Endodermal cell (in vitro differentiated cells): Measurements from ENCODE around the gene CD320. TPM values are rescaled to one million over a fixed set of nuclear protein-coding genes. Genes with fewer than 3 reads are reported as not detected.

Source experiments
- DNase-seq: peaks from one replicate; pipeline ENCODE4 v3.0.0-alpha.2; 2017
- H3K27ac ChIP-seq: 2 replicates; pipeline ENCODE4 v1.5.1; 2013; ENCODE audit warnings: mild to moderate bottlenecking, low read depth, low read length, moderate library complexity
- H3K27me3 ChIP-seq: 2 replicates; pipeline ENCODE4 v1.6.1; 2013; ENCODE audit warnings: mild to moderate bottlenecking, low read length, moderate library complexity; ENCODE audit not compliant: insufficient read depth, control insufficient read depth, poor library complexity, severe bottlenecking
- H3K36me3 ChIP-seq: 2 replicates; pipeline ENCODE4 v1.7.0; 2013; ENCODE audit warnings: mild to moderate bottlenecking, low read length, moderate library complexity; ENCODE audit not compliant: control insufficient read depth, insufficient read depth
- H3K4me1 ChIP-seq: one replicate; pipeline ENCODE4 v1.7.0; 2013; ENCODE audit warnings: low read length; ENCODE audit not compliant: control insufficient read depth, insufficient read depth
- H3K4me3 ChIP-seq: 2 replicates; pipeline ENCODE4 v1.5.1; 2013; ENCODE audit warnings: mild to moderate bottlenecking, low read length, moderate library complexity
- H3K9ac ChIP-seq: 2 replicates; pipeline ENCODE4 v1.6.1; 2013; ENCODE audit warnings: mild to moderate bottlenecking, low read length, moderate library complexity; ENCODE audit not compliant: poor library complexity, severe bottlenecking; ENCODE audit errors: extremely low read depth
- H3K9me3 ChIP-seq: 2 replicates; pipeline ENCODE4 v1.6.1; 2013; ENCODE audit warnings: mild to moderate bottlenecking, low read length, moderate library complexity; ENCODE audit not compliant: control insufficient read depth
- H3K27ac Mint-ChIP-seq: 2 replicates; pipeline ENCODE4 v1.8.0; 2020; ENCODE audit warnings: mixed read lengths
- H3K27me3 Mint-ChIP-seq: 2 replicates; pipeline ENCODE4 v1.8.0; 2021; ENCODE audit warnings: mild to moderate bottlenecking, mixed read lengths; ENCODE audit not compliant: insufficient read depth
- H3K36me3 Mint-ChIP-seq: 2 replicates; pipeline ENCODE4 v1.8.0; 2020; ENCODE audit warnings: low read depth, mixed read lengths
- H3K4me1 Mint-ChIP-seq: 2 replicates; pipeline ENCODE4 v1.8.0; 2020; ENCODE audit warnings: mixed read lengths
- H3K4me3 Mint-ChIP-seq: 2 replicates; pipeline ENCODE4 v1.8.0; 2020; ENCODE audit warnings: mild to moderate bottlenecking, moderate library complexity, mixed read lengths
- H3K9me3 Mint-ChIP-seq: 2 replicates; pipeline ENCODE4 v1.8.0; 2020; ENCODE audit warnings: mild to moderate bottlenecking, mixed read lengths
- WGBS, 2 experiments: methylation state at CpG; one replicate each; pipeline versions ENCODE4 v1.1.5 to v1.1.7; 2013; ENCODE audit warnings: missing lambda C conversion rate in 2 of 2, mixed read lengths in 1 of 2; ENCODE audit not compliant: insufficient coverage in 1 of 2, insufficient read length in 1 of 2; 5-methylcytosine and 5-hydroxymethylcytosine counted together
- long read RNA-seq, 4 experiments: library from polyadenylated mRNA in 2 of 4; library from RNA in 1 of 4; library from capped mRNA in 1 of 4; stranded (forward) in 3 of 4; unstranded in 1 of 4; transcript quantifications; one replicate each; pipeline ENCODE4 v2.0.0, GENCODE V29; 2020 to 2021; ENCODE audit warnings: inconsistent platforms in 1 of 4
- polyA plus RNA-seq, 2 experiments: library from polyadenylated mRNA; stranded (reverse); fragments of 50-300 nt; gene quantifications; one replicate each; pipeline ENCODE4 v1.2.3, GENCODE V29; 2013
- total RNA-seq, 2 donors: library from RNA; stranded (reverse); fragmentation: NEBNext Ultra II Directional in 1 of 2; extraction: Animal tissue kit (Norgen Biotek cat#: 25700) in 1 of 2; gene quantifications; 2 replicates in 1 of 2; 3 replicates in 1 of 2; pipeline ENCODE4 v1.2.1, GENCODE V29; 2021
- TF ChIP-seq, protein P1 (sequence below): fragments of 200-600 bp; sonication (generic); conservative IDR thresholded peaks from 2 replicates; pipeline ENCODE4 v1.5.0; 2021; ENCODE audit warnings: antibody characterized with exemption, mild to moderate bottlenecking

The CD320 gene
- 10 to 100 TPM; 63.4 to 72.7 TPM for total RNA-seq
- 51.6 TPM for polyA plus RNA-seq (2013, experiment 1 of 2)
- 52.4 TPM for polyA plus RNA-seq (2013, experiment 2 of 2)
- long read RNA-seq, experiment 1, transcript CD320-201 (5 exons, 1,250 nt): major isoform, 33 of 44 reads
- long read RNA-seq, experiment 1, partial matches to known transcripts: 7 of 44 reads
- long read RNA-seq, experiment 1, other reads (novel, unspliced or antisense): 4 of 44 reads
- long read RNA-seq, experiment 2, transcript CD320-201 (5 exons, 1,250 nt): major isoform, 143 of 162 reads
- long read RNA-seq, experiment 2, partial matches to known transcripts: 7 of 162 reads
- long read RNA-seq, experiment 2, other reads (novel, unspliced or antisense): 8 of 162 reads
- long read RNA-seq, experiment 3, transcript CD320-201 (5 exons, 1,250 nt): major isoform, 386 of 404 reads
- long read RNA-seq, experiment 3, partial matches to known transcripts: 2 of 404 reads
- long read RNA-seq, experiment 3, other reads (novel, unspliced or antisense): 10 of 404 reads
- long read RNA-seq, experiment 4, transcript CD320-201 (5 exons, 1,250 nt): major isoform, 181 of 201 reads
- long read RNA-seq, experiment 4, partial matches to known transcripts: 0 of 201 reads
- long read RNA-seq, experiment 4, other reads (novel, unspliced or antisense): 13 of 201 reads

DNA sequence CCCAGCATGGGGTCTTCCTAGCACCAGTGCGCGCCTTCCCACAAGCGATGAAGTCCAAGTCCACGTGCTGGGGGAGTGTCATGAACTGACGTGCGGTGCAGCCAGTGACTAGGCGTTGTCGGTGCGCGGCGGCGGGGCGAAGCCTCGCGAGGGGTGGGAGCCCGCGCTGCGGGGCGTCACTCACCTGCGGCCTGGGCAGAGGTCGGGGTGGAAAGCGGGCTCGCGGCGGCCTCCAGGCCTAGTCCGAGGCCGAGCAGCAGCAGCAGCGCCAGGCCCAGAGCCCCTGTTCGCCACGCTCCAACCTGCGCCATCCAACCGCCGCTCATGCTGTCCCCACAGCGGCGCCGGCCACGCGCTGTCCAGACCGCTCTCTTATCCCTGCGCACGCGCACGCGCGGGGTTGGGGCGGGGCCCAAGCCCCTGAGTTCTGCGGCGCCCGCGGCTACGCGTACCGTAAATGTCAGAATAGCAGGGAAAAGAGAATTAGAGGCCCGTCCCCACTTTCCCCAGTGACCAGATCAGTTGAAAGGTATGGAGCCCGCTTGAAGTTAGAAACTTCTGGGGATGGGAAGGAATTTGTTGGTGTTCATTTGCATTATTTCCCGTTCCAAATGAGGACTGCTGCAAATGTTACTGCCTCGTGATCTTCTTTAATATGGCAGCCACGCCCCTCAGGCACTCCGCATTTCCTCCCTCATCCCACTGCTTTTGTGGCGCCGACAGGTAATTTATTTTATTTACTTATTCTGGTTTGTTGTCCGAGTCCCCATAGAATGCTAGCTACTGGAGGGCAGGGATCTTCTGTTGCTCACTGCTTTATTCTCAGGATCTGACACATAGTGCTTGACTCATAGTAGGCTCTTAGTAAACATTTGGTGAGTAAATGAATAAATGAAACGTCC lies at the start of gene CD320:
Gene CD320 (minus strand): TSS at position 394 of the 902 bp plus-strand sequence. CDS start 68 bp downstream, at position 326.
- H3K4me1 ChIP-seq: no peaks in the 10 kb centered on the region
- H3K27ac ChIP-seq: peak within 1 kb of the TSS; percentile 14
- Mint-ChIP-seq H3K27me3 (peaks cover 2% of the 10 kb centered on the region), H3K4me1 (peaks cover 17% of the 10 kb centered on the region), H3K36me3 (peaks cover 52% of the 10 kb centered on the region), H3K4me3 (peak within 1 kb of the TSS; percentile 83), H3K9me3 (no peaks in the 10 kb centered on the region), H3K27ac (peak within 1 kb of the TSS; percentile 98)
- no peaks in the 10 kb centered on the region for H3K27me3 ChIP-seq
- TF ChIP-seq, protein P1, sequence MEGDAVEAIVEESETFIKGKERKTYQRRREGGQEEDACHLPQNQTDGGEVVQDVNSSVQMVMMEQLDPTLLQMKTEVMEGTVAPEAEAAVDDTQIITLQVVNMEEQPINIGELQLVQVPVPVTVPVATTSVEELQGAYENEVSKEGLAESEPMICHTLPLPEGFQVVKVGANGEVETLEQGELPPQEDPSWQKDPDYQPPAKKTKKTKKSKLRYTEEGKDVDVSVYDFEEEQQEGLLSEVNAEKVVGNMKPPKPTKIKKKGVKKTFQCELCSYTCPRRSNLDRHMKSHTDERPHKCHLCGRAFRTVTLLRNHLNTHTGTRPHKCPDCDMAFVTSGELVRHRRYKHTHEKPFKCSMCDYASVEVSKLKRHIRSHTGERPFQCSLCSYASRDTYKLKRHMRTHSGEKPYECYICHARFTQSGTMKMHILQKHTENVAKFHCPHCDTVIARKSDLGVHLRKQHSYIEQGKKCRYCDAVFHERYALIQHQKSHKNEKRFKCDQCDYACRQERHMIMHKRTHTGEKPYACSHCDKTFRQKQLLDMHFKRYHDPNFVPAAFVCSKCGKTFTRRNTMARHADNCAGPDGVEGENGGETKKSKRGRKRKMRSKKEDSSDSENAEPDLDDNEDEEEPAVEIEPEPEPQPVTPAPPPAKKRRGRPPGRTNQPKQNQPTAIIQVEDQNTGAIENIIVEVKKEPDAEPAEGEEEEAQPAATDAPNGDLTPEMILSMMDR: no peak
- peak within 1 kb of the TSS; percentile 75 for H3K9ac ChIP-seq
- no peaks in the 10 kb centered on the region for H3K9me3 ChIP-seq
- H3K4me3 ChIP-seq: peak within 1 kb of the TSS; percentile 93
- H3K36me3 ChIP-seq: peaks cover 24% of the 10 kb centered on the region
- DNase-seq: peak; percentile 94
- WGBS, 2 experiments: 1 to 7% methylated on average over 10 to 63 of the region's 63 CpGs

DNA sequence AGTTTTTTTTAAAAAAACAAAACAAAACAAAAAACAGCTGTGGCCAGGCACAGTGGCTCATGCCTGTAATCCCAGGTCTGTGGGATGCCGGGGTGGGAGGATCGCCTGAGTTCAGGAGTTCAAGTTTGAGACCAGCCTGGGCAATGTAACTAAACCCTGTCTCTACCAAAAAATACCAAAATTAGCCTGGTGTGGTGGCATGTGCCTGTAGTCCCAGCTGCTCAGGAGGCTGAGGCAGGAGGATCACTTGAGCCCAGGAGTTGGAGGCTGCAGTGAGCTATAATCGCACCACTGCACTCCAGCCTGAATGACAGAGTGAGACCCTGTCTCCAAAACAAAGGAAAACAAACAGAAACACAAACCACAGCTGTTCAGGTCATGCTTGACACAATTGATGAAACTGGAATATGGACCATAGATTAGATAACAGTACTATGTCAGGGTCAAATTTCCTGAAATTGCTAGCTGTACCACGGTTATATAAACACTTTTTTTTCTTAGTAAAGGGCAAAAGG lies 48.9 kb upstream of the CD320 start:
- no peak overlapping the region for H3K27ac ChIP-seq
- H3K4me1 Mint-ChIP-seq: no peaks in the 10 kb centered on the region
- no peaks in the 10 kb centered on the region for H3K36me3 Mint-ChIP-seq
- no peak for DNase-seq
- H3K27me3 ChIP-seq: no peaks in the 10 kb centered on the region
- H3K4me3 Mint-ChIP-seq: no peak overlapping the region
- H3K27me3 Mint-ChIP-seq: peaks cover 11% of the 10 kb centered on the region
- no peaks in the 10 kb centered on the region for H3K36me3 ChIP-seq
- no peak overlapping the region for H3K27ac Mint-ChIP-seq
- 89 to 97% methylated on average over 3 to 4 of the region's 4 CpGs for WGBS, 2 experiments
- no peaks in the 10 kb centered on the region for H3K9me3 ChIP-seq
- TF ChIP-seq, protein P1: no peak
- H3K9me3 Mint-ChIP-seq: peaks cover 5% of the 10 kb centered on the region
- H3K9ac ChIP-seq: no peak overlapping the region
- H3K4me3 ChIP-seq: no peak overlapping the region
- H3K4me1 ChIP-seq: no peaks in the 10 kb centered on the region
